ENCODE results near the gene PLXNA1.

PLXNA1 gene

GRCh38 chr3:126967386-126967785 lies 15.5 kb upstream of the PLXNA1 start:
- DNase-seq (ENCODE audit: low read depth), result no peak

- no peak for DNase-seq (ENCODE audit: low read depth)
These were observed 14.2 kb upstream of the PLXNA1 start for GRCh38 chr3:126968391-126969390.

- peak; percentile 58 for DNase-seq (ENCODE audit: low read depth)
These were observed 13.3 kb upstream of the PLXNA1 start for GRCh38 chr3:126969586-126969985.

GRCh38 chr3:126970101-126970500 lies 12.8 kb upstream of the PLXNA1 start:
- no peak for DNase-seq (ENCODE audit: low read depth)

- no peak for DNase-seq (ENCODE audit: low read depth)
These were observed 12.0 kb upstream of the PLXNA1 start for GRCh38 chr3:126970921-126971320.

GRCh38 chr3:126971891-126972351 lies 11.0 kb upstream of the PLXNA1 start:
- DNase-seq (ENCODE audit: low read depth), result peak; percentile 71

- no peak for DNase-seq (ENCODE audit: low read depth)
These were observed 10.0 kb upstream of the PLXNA1 start for GRCh38 chr3:126972866-126973265.

GRCh38 chr3:126973814-126974213 lies 9.1 kb upstream of the PLXNA1 start:
- no peak for DNase-seq (ENCODE audit: low read depth)

GRCh38 chr3:126974756-126975155 lies 8.2 kb upstream of the PLXNA1 start:
- DNase-seq (ENCODE audit: low read depth), result no peak

- DNase-seq (ENCODE audit: low read depth), result no peak
These were observed 6.0 kb upstream of the PLXNA1 start for GRCh38 chr3:126976906-126977305.

- DNase-seq (ENCODE audit: low read depth), result no peak
These were observed 5.1 kb upstream of the PLXNA1 start for GRCh38 chr3:126977821-126978220.

- DNase-seq (ENCODE audit: low read depth), result no peak
These were observed 4.6 kb upstream of the PLXNA1 start for GRCh38 chr3:126978291-126978690.

- peak; percentile 34 for DNase-seq (ENCODE audit: low read depth)
These were observed 3.8 kb upstream of the PLXNA1 start for GRCh38 chr3:126979046-126979628.

- DNase-seq (ENCODE audit: low read depth), result no peak
These were observed 2.6 kb upstream of the PLXNA1 start for GRCh38 chr3:126980266-126980811.

- DNase-seq (ENCODE audit: low read depth), result peak; percentile 51
These were observed 817 bp upstream of the PLXNA1 start for GRCh38 chr3:126982126-126982470.

- DNase-seq (ENCODE audit: low read depth), result no peak
These were observed 349 bp downstream of the PLXNA1 start for GRCh38 chr3:126983276-126983652.

- peak; percentile 31 for DNase-seq (ENCODE audit: low read depth)
These were observed 907 bp downstream of the PLXNA1 start for GRCh38 chr3:126983653-126984390.

- no peak for DNase-seq (ENCODE audit: low read depth)
These were observed 1.6 kb downstream of the PLXNA1 start for GRCh38 chr3:126984391-126985131.

GRCh38 chr3:126985132-126985985 lies 2.4 kb downstream of the PLXNA1 start:
- no peak for DNase-seq (ENCODE audit: low read depth)

- DNase-seq (ENCODE audit: low read depth), result peak; percentile 41
These were observed 3.1 kb downstream of the PLXNA1 start for GRCh38 chr3:126986001-126986400.

- no peak for DNase-seq (ENCODE audit: low read depth)
These were observed 4.2 kb downstream of the PLXNA1 start for GRCh38 chr3:126987129-126987528.
